NT2/D1 (cell line): ENCODE results near the gene CRYBG1.

ENCODE experiments used
- SUZ12 ChIP-seq: IDR thresholded peaks from 2 replicates; pipeline ENCODE4 v1.6.1; 2011; ENCODE audit not compliant: insufficient read length, insufficient read depth; ENCODE audit errors: extremely low read depth
- YY1 ChIP-seq: IDR thresholded peaks from 2 replicates; pipeline ENCODE4 v1.6.1; 2011; ENCODE audit not compliant: insufficient read length, insufficient read depth
- ZNF274 ChIP-seq: IDR thresholded peaks from 2 replicates; pipeline ENCODE4 v1.6.1; 2011; ENCODE audit warnings: mild to moderate bottlenecking, low read depth, low read length

GRCh38 chr6:106557837-106558236, 197.3 kb downstream of the CRYBG1 start:
- TF ChIP-seq ZNF274 (no peak), YY1 (no peak), SUZ12 (no peak)
